ENCODE results near the gene LIG3. TPM values are rescaled to one million over a fixed set of nuclear protein-coding genes. Genes with fewer than 3 reads are reported as not detected.
"Not testable (repeated sequence)": the region's sequence is repeated elsewhere in the genome, so short reads cannot be mapped to it uniquely, and the experiment has no call there.

LIG3 gene
- total RNA-seq (2013) = 15.3 TPM
- polyA plus RNA-seq = 10 to 100 TPM in 1 of 3 donors, 1 to 10 TPM in 2; 6.0 to 14.6 (median 7.5) TPM
- 11.4 and 18.7 TPM in 2 replicates for polyA minus RNA-seq
- 12.8 to 35.4 (median 27.3) reads per million in 11 experiments for total RNA-seq

DNA sequence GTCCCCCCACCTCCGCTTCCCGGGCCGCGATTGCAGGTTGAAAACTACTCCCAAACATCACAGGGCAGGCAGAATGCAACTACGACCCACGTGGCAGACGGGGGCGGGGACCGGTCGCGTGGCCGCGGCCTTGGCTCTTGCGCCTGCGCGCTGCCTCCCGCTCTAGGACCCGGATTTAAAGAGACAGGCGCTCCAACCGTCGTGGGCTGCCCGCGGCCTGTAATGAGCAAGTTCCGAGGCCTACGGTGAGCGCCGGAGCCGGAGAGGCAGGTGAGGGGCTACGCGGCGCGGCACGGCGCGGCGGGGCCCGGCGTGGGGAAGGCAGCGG is at the start of gene LIG3:
Gene LIG3, plus strand, starts transcription at position 160 of the 328 bp plus-strand sequence. CDS start 2,494 bp downstream, outside the sequence.
- Mint-ChIP-seq H3K9me3 (no peaks in the 10 kb centered on the region), H3K36me3 (peaks cover 21 to 23% of the 10 kb centered on the region in 2 donors), H3K27me3 (ENCODE audit: low read depth in 3 of 3) (peaks cover 0 to 4% (median 3%) of the 10 kb centered on the region in 3 donors), H3K4me1 (peaks cover 29% of the 10 kb centered on the region), H3K4me3 (peak within 1 kb of the TSS; percentile 82 to 93), H3K27ac (peak within 1 kb of the TSS; percentile 88 to 96 (median 95))
- Histone ChIP-seq H3K36me3 (replicated peaks in 1 of 2; ENCODE audit: control insufficient read depth in 1 of 2, insufficient read depth in 2 of 2, low read length in 2 of 2) (peaks cover 9 to 27% of the 10 kb centered on the region in 2 donors), H3K4me2 (replicated peaks; ENCODE audit: extremely low read depth, low read length, poor library complexity, severe bottlenecking) (peak within 1 kb of the TSS; percentile 80), H3K4me1 (ENCODE audit: control insufficient read depth in 1 of 2, insufficient read depth in 2 of 2, low read length in 2 of 2) (peaks cover 16 to 22% of the 10 kb centered on the region in 2 donors), H3K9ac (ENCODE audit: insufficient read depth, low read length, poor library complexity, severe bottlenecking) (peak within 1 kb of the TSS; percentile 98), H3K27me3 (ENCODE audit: control insufficient read depth in 2 of 2, insufficient read depth in 2 of 2, low read length in 2 of 2) (no peaks in the 10 kb centered on the region), H3K27ac (ENCODE audit: low read depth in 1 of 2, low read length in 2 of 2) (peak within 1 kb of the TSS; percentile 94), H3K79me2 (ENCODE audit: insufficient read depth, low read length) (peaks cover 39% of the 10 kb centered on the region), H4K20me1 (ENCODE audit: insufficient read depth, low read length) (no peaks in the 10 kb centered on the region), H3K4me3 (replicated peaks in 1 of 3; ENCODE audit: low read depth in 2 of 3, low read length in 3 of 3) (peak within 1 kb of the TSS; percentile 68 to 86 (median 83)), H3K9me3 (replicated peaks in 1 of 2; ENCODE audit: control insufficient read depth in 1 of 2, insufficient read depth in 1 of 2, low read length in 2 of 2) (no peaks in the 10 kb centered on the region), H2AFZ (ENCODE audit: insufficient read depth, low read depth, low read length, poor library complexity, severe bottlenecking) (peak within 1 kb of the TSS; percentile 87)
- under 1% methylated on average over 39 of the region's 39 CpGs for WGBS (ENCODE audit: insufficient coverage)
- intact Hi-C loops (cut with micrococcal nuclease) = loop anchor here in 1 of 2 donors (5.0 kb wide), 1 partner anchor 107 kb away; no protein-coding TSS in a partner anchor
- TF ChIP-seq, protein P1, sequence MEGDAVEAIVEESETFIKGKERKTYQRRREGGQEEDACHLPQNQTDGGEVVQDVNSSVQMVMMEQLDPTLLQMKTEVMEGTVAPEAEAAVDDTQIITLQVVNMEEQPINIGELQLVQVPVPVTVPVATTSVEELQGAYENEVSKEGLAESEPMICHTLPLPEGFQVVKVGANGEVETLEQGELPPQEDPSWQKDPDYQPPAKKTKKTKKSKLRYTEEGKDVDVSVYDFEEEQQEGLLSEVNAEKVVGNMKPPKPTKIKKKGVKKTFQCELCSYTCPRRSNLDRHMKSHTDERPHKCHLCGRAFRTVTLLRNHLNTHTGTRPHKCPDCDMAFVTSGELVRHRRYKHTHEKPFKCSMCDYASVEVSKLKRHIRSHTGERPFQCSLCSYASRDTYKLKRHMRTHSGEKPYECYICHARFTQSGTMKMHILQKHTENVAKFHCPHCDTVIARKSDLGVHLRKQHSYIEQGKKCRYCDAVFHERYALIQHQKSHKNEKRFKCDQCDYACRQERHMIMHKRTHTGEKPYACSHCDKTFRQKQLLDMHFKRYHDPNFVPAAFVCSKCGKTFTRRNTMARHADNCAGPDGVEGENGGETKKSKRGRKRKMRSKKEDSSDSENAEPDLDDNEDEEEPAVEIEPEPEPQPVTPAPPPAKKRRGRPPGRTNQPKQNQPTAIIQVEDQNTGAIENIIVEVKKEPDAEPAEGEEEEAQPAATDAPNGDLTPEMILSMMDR (IDR thresholded peaks at IDR 0.05) = no peak
- peak; percentile 86 to 91 (median 86) for DNase-seq

DNA sequence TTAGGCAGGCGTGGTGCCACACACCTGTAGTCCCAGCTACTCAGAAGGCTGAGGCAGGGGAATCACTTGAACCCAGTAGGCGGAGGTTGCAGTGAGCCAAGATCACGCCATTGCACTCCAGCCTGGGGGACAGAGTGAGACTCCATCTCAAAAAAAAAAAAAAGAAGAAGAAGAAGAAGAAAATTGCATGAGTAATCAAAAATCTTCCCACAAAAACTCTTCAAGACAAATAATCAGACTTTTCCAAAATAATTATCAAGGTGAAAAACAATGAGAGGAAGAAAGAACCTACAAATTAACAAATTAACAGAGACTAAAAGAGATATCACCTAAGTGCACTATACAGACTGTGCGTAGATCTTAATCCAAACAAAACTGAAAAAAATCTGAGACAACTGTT is 29.5 kb upstream of the LIG3 start:
- H3K36me3 Mint-ChIP-seq; H2AFZ ChIP-seq (ENCODE audit: insufficient read depth, low read depth, low read length, poor library complexity, severe bottlenecking); H3K4me3 ChIP-seq (replicated peaks in 1 of 3; ENCODE audit: low read depth in 2 of 3, low read length in 3 of 3); DNase-seq; H3K9me3 ChIP-seq (replicated peaks in 1 of 2; ENCODE audit: control insufficient read depth in 1 of 2, insufficient read depth in 1 of 2, low read length in 2 of 2); H3K36me3 ChIP-seq (replicated peaks in 1 of 2; ENCODE audit: control insufficient read depth in 1 of 2, insufficient read depth in 2 of 2, low read length in 2 of 2); H3K9me3 Mint-ChIP-seq; H3K4me2 ChIP-seq (replicated peaks; ENCODE audit: extremely low read depth, low read length, poor library complexity, severe bottlenecking); intact Hi-C loops (cut with micrococcal nuclease); H3K27me3 ChIP-seq (ENCODE audit: control insufficient read depth in 2 of 2, insufficient read depth in 2 of 2, low read length in 2 of 2); H3K27ac ChIP-seq (ENCODE audit: low read depth in 1 of 2, low read length in 2 of 2); H3K27ac Mint-ChIP-seq; H3K9ac ChIP-seq (ENCODE audit: insufficient read depth, low read length, poor library complexity, severe bottlenecking); H3K4me1 Mint-ChIP-seq; H3K4me3 Mint-ChIP-seq; H3K4me1 ChIP-seq (ENCODE audit: control insufficient read depth in 1 of 2, insufficient read depth in 2 of 2, low read length in 2 of 2); H4K20me1 ChIP-seq (ENCODE audit: insufficient read depth, low read length); H3K27me3 Mint-ChIP-seq (ENCODE audit: low read depth in 3 of 3); H3K79me2 ChIP-seq (ENCODE audit: insufficient read depth, low read length): not testable (repeated sequence)
- WGBS (ENCODE audit: insufficient coverage) = 80% methylated on average over 1 of the region's 4 CpGs

Measured in CD14-positive monocyte (primary cell).